ENCODE results near the gene PLSCR4.
A peak's percentile ranks its signal among the peaks of the same experiment; 100 is the strongest.

PLSCR4 gene

GRCh38 chr3:146160321-146160963, 90.5 kb downstream of the PLSCR4 start:
- CTCF ChIA-PET, result interaction anchor here (0.7 to 2.8 kb wide), 10 partner anchors 15 to 95 kb away, joined by 3 to 9 read pairs (median 4); no protein-coding TSS in a partner anchor
- peak overlapping the region; percentile 81 for H3K4me3 ChIP-seq (ENCODE audit: low read depth, low read length)
- no peaks in the 10 kb centered on the region for H3K9me3 ChIP-seq (ENCODE audit: control insufficient read depth, insufficient read depth, low read depth, low read length)
- peak overlapping the region; percentile 91 for H3K27ac ChIP-seq (ENCODE audit: extremely low read depth, low read depth, low read length)
- H3K4me1 ChIP-seq (ENCODE audit: control insufficient read depth, insufficient read depth, low read length), result peaks cover 12% of the 10 kb centered on the region; the same call in 1 of the 2 replicates
- H3K36me3 ChIP-seq (ENCODE audit: control insufficient read depth in 2 of 2, insufficient read depth in 1 of 2, low read length in 2 of 2), result no peaks in the 10 kb centered on the region
- POLR2A ChIA-PET, result interaction anchor here (1.1 to 1.4 kb wide), 2 partner anchors 10 to 95 kb away, joined by 3 to 4 read pairs; no protein-coding TSS in a partner anchor
- TF ChIP-seq ZNF776 (tag by site-specific recombination; IDR thresholded peaks at IDR 0.05; ENCODE audit: borderline replicate concordance), result no peak
- TF ChIP-seq TRIM28 (IDR thresholded peaks at IDR 0.05; ENCODE audit: borderline replicate concordance, low read length), result no peak
- TF ChIP-seq ZNF350 (tag by site-specific recombination; IDR thresholded peaks at IDR 0.05), result no peak
- 0 out of 2 replicates have a peak, but pooled peaks have one; percentile 45 for TF ChIP-seq ZBTB48 (tag by site-specific recombination; IDR thresholded peaks at IDR 0.05)
- TF ChIP-seq, protein P1, sequence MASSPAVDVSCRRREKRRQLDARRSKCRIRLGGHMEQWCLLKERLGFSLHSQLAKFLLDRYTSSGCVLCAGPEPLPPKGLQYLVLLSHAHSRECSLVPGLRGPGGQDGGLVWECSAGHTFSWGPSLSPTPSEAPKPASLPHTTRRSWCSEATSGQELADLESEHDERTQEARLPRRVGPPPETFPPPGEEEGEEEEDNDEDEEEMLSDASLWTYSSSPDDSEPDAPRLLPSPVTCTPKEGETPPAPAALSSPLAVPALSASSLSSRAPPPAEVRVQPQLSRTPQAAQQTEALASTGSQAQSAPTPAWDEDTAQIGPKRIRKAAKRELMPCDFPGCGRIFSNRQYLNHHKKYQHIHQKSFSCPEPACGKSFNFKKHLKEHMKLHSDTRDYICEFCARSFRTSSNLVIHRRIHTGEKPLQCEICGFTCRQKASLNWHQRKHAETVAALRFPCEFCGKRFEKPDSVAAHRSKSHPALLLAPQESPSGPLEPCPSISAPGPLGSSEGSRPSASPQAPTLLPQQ (tag by site-specific recombination; IDR thresholded peaks at IDR 0.05), result no peak
- TF ChIP-seq ZNF366 (tag by site-specific recombination; conservative IDR thresholded peaks at IDR 0.05), result peak; percentile 73
- no peak for TF ChIP-seq ZNF311 (tag by site-specific recombination; IDR thresholded peaks at IDR 0.05; ENCODE audit: borderline replicate concordance)
- peak; percentile 38; the same call in 1 of the 2 replicates for TF ChIP-seq WT1 (tag by site-specific recombination; IDR thresholded peaks at IDR 0.05)
- no peak for TF ChIP-seq ZNF791 (tag by site-specific recombination; IDR thresholded peaks at IDR 0.05)
- TF ChIP-seq YY2 (tag by site-specific recombination; IDR thresholded peaks at IDR 0.05), result no peak
- TF ChIP-seq REPIN1 (tag by site-specific recombination; IDR thresholded peaks at IDR 0.05; ENCODE audit: low read depth), result no peak
- TF ChIP-seq ZNF280D (tag by site-specific recombination; IDR thresholded peaks at IDR 0.05), result no peak
- no peak for TF ChIP-seq ZNF354C (tag by site-specific recombination; IDR thresholded peaks at IDR 0.05; ENCODE audit: borderline replicate concordance, low read depth)
- TF ChIP-seq MYNN (tag by site-specific recombination; IDR thresholded peaks at IDR 0.05; ENCODE audit: borderline replicate concordance), result no peak
- no peak; the same call in 1 of the 2 replicates for TF ChIP-seq IKZF3 (tag by site-specific recombination; IDR thresholded peaks at IDR 0.05)
- TF ChIP-seq KLF7 (tag by site-specific recombination; IDR thresholded peaks at IDR 0.05; ENCODE audit: borderline replicate concordance), result no peak
- no peak for TF ChIP-seq GLI4 (tag by site-specific recombination; IDR thresholded peaks at IDR 0.05)
- no peak for TF ChIP-seq ZNF677 (tag by site-specific recombination; IDR thresholded peaks at IDR 0.05)
- TF ChIP-seq ZNF426 (tag by site-specific recombination; IDR thresholded peaks at IDR 0.05), result no peak
- no peak; the same call in 1 of the 2 replicates for TF ChIP-seq ZNF561 (tag by site-specific recombination; IDR thresholded peaks at IDR 0.05; ENCODE audit: borderline replicate concordance)
- no peak for TF ChIP-seq HOXD13 (CRISPR knock-in tag; IDR thresholded peaks at IDR 0.05; ENCODE audit: borderline replicate concordance)
- TF ChIP-seq ZNF416 (tag by site-specific recombination; IDR thresholded peaks at IDR 0.05), result no peak
- TF ChIP-seq ZNF664 (tag by site-specific recombination; IDR thresholded peaks at IDR 0.05), result no peak
- no peak for TF ChIP-seq SP3 (tag by site-specific recombination; IDR thresholded peaks at IDR 0.05)
- TF ChIP-seq ZNF114 (tag by site-specific recombination; IDR thresholded peaks at IDR 0.05), result no peak
- TF ChIP-seq SP7 (tag by site-specific recombination; IDR thresholded peaks at IDR 0.05), result peak; percentile 52; the same call in 1 of the 2 replicates
- TF ChIP-seq, protein P2, sequence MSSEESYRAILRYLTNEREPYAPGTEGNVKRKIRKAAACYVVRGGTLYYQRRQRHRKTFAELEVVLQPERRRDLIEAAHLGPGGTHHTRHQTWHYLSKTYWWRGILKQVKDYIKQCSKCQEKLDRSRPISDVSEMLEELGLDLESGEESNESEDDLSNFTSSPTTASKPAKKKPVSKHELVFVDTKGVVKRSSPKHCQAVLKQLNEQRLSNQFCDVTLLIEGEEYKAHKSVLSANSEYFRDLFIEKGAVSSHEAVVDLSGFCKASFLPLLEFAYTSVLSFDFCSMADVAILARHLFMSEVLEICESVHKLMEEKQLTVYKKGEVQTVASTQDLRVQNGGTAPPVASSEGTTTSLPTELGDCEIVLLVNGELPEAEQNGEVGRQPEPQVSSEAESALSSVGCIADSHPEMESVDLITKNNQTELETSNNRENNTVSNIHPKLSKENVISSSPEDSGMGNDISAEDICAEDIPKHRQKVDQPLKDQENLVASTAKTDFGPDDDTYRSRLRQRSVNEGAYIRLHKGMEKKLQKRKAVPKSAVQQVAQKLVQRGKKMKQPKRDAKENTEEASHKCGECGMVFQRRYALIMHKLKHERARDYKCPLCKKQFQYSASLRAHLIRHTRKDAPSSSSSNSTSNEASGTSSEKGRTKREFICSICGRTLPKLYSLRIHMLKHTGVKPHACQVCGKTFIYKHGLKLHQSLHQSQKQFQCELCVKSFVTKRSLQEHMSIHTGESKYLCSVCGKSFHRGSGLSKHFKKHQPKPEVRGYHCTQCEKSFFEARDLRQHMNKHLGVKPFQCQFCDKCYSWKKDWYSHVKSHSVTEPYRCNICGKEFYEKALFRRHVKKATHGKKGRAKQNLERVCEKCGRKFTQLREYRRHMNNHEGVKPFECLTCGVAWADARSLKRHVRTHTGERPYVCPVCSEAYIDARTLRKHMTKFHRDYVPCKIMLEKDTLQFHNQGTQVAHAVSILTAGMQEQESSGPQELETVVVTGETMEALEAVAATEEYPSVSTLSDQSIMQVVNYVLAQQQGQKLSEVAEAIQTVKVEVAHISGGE (tag by site-specific recombination; conservative IDR thresholded peaks at IDR 0.05; ENCODE audit: low read depth), result no peak; the same call in 1 of the 2 replicates
- no peak for TF ChIP-seq ZSCAN16 (tag by site-specific recombination; IDR thresholded peaks at IDR 0.05)
- TF ChIP-seq ZNF76 (tag by site-specific recombination; IDR thresholded peaks at IDR 0.05; ENCODE audit: borderline replicate concordance, low read depth), result no peak
- TF ChIP-seq ZNF558 (tag by site-specific recombination; IDR thresholded peaks at IDR 0.05), result no peak
- TF ChIP-seq ZNF10 (tag by site-specific recombination; IDR thresholded peaks at IDR 0.05), result no peak
- no peak for TF ChIP-seq ZNF221 (tag by site-specific recombination; IDR thresholded peaks at IDR 0.05; ENCODE audit: borderline replicate concordance)
